ENCODE measurements around the gene RASL12. TPM values are rescaled to one million over a fixed set of nuclear protein-coding genes. Genes with fewer than 3 reads are reported as not detected.
A peak's percentile ranks its signal among the peaks of the same experiment; 100 is the strongest.

Gene RASL12
- total and polyA plus RNA-seq, 2 experiments from 2014 or later, result 4.6 to 6.4 TPM

GRCh38 chr15:65034719-65035118 lies 33.1 kb downstream of the RASL12 start:
- 98% methylated on average over 11 of the region's 11 CpGs for WGBS (ENCODE audit: low lambda C conversion rate, missing lambda C conversion rate)
- H2AFZ ChIP-seq, result no peak overlapping the region
- no peaks in the 10 kb centered on the region for H3K9me2 ChIP-seq (replicated peaks; ENCODE audit: insufficient read depth)
- no peaks in the 10 kb centered on the region for H3K27me3 ChIP-seq
- H3K4me3 ChIP-seq, result no peak overlapping the region
- DNase-seq (ENCODE audit: low spot score), result no peak
- no peak overlapping the region for H3K27ac ChIP-seq
- no peaks in the 10 kb centered on the region for H3K9me3 ChIP-seq (ENCODE audit: low read depth)
- no peak overlapping the region for H3K4me2 ChIP-seq
- no peaks in the 10 kb centered on the region for H4K20me1 ChIP-seq (ENCODE audit: insufficient read depth, poor library complexity, severe bottlenecking)
- TF ChIP-seq EZH2phosphoT487 (IDR thresholded peaks at IDR 0.05; ENCODE audit: low read depth, severe bottlenecking, unreplicated experiment), result no peak
- TF ChIP-seq, protein P1, sequence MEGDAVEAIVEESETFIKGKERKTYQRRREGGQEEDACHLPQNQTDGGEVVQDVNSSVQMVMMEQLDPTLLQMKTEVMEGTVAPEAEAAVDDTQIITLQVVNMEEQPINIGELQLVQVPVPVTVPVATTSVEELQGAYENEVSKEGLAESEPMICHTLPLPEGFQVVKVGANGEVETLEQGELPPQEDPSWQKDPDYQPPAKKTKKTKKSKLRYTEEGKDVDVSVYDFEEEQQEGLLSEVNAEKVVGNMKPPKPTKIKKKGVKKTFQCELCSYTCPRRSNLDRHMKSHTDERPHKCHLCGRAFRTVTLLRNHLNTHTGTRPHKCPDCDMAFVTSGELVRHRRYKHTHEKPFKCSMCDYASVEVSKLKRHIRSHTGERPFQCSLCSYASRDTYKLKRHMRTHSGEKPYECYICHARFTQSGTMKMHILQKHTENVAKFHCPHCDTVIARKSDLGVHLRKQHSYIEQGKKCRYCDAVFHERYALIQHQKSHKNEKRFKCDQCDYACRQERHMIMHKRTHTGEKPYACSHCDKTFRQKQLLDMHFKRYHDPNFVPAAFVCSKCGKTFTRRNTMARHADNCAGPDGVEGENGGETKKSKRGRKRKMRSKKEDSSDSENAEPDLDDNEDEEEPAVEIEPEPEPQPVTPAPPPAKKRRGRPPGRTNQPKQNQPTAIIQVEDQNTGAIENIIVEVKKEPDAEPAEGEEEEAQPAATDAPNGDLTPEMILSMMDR (IDR thresholded peaks at IDR 0.05; ENCODE audit: poor library complexity), result no peak
- TF ChIP-seq EZH2 (IDR thresholded peaks at IDR 0.05; ENCODE audit: borderline replicate concordance), result no peak
- H3K36me3 ChIP-seq (replicated peaks; ENCODE audit: insufficient read depth, low read depth), result no peaks in the 10 kb centered on the region
- no peaks in the 10 kb centered on the region for H3K79me2 ChIP-seq
- peaks cover 10% of the 10 kb centered on the region for H3K4me1 ChIP-seq (ENCODE audit: insufficient read depth)

- no peak overlapping the region for H3K27ac ChIP-seq
- WGBS (ENCODE audit: low lambda C conversion rate, missing lambda C conversion rate), result 21% methylated on average over 4 of the region's 4 CpGs
- H3K9me3 ChIP-seq (ENCODE audit: low read depth), result no peaks in the 10 kb centered on the region
- H3K27me3 ChIP-seq, result no peaks in the 10 kb centered on the region
- peak overlapping the region; percentile 43 for H3K4me2 ChIP-seq
- H3K36me3 ChIP-seq (replicated peaks; ENCODE audit: insufficient read depth, low read depth), result no peaks in the 10 kb centered on the region
- H3K79me2 ChIP-seq, result peaks cover 5% of the 10 kb centered on the region
- no peak overlapping the region for H3K4me3 ChIP-seq
- peak; percentile 75 for DNase-seq (ENCODE audit: low spot score)
- H2AFZ ChIP-seq, result peak overlapping the region; percentile 21
- peaks cover 10% of the 10 kb centered on the region for H3K4me1 ChIP-seq (ENCODE audit: insufficient read depth)
- H4K20me1 ChIP-seq (ENCODE audit: insufficient read depth, poor library complexity, severe bottlenecking), result no peaks in the 10 kb centered on the region
- TF ChIP-seq, protein P1 (IDR thresholded peaks at IDR 0.05; ENCODE audit: poor library complexity), result peak; percentile 62
- no peak for TF ChIP-seq EZH2phosphoT487 (IDR thresholded peaks at IDR 0.05; ENCODE audit: low read depth, severe bottlenecking, unreplicated experiment)
- H3K9me2 ChIP-seq (replicated peaks; ENCODE audit: insufficient read depth), result no peaks in the 10 kb centered on the region
These were observed 34.0 kb downstream of the RASL12 start for GRCh38 chr15:65033659-65034269.

DNA sequence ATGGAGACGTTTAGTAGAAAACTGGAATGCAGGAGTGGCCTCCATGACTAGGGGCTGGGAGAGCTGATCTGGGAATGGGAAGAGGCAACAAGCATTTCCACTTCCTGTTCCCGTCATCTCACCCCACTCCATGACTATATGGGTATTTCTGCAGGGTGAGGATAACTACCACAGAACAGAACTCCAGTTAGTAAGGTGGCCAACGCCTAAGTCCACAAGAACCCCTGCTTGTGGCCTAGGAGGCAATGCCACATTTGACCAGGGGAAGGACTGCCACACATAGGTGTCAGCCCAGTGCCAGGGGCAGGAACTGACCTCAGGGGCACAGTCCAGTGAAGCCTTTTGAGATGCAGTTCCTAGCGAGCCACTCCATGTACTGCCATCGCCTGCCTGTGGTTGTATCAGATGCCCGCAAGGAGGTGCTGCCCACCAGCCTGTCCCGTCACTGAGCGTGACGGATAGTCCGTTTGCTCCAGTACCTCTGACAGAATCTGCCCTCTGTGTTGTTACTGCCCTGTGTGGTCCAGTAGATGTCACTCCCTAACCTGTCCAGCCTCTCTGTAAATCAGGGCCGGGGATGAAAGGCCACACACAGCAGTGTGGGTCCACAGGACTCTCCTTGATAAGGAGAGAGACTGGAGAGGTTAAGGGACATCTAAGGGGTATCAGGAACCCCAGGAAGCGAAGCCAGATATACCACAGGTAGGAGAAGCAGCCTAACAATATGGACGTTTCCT lies 34.8 kb downstream of the RASL12 start:
- Histone ChIP-seq H3K4me2 (peak overlapping the region; percentile 43), H3K4me3 (no peak overlapping the region), H3K9me3 (ENCODE audit: low read depth) (no peaks in the 10 kb centered on the region), H3K27me3 (no peaks in the 10 kb centered on the region), H4K20me1 (ENCODE audit: insufficient read depth, poor library complexity, severe bottlenecking) (no peaks in the 10 kb centered on the region), H3K79me2 (peaks cover 12% of the 10 kb centered on the region), H3K36me3 (replicated peaks; ENCODE audit: insufficient read depth, low read depth) (no peaks in the 10 kb centered on the region), H3K4me1 (ENCODE audit: insufficient read depth) (peaks cover 16% of the 10 kb centered on the region), H3K9me2 (replicated peaks; ENCODE audit: insufficient read depth) (no peaks in the 10 kb centered on the region), H2AFZ (peak overlapping the region; percentile 21), H3K27ac (no peak overlapping the region)
- WGBS (ENCODE audit: low lambda C conversion rate, missing lambda C conversion rate), result 30% methylated on average over 13 of the region's 13 CpGs
- DNase-seq (ENCODE audit: low spot score), result peak; percentile 88
- TF ChIP-seq, protein P1 (IDR thresholded peaks at IDR 0.05; ENCODE audit: poor library complexity), result peak; percentile 73
- no peak for TF ChIP-seq EZH2phosphoT487 (IDR thresholded peaks at IDR 0.05; ENCODE audit: low read depth, severe bottlenecking, unreplicated experiment)
